HG03520 (cell line): ENCODE measurements around the gene VPREB3.

Experiments used
- ATAC-seq: cut with Tn5 transposase; IDR thresholded peaks from one replicate; pipeline ENCODE4 v1.9.1; 2021; ENCODE audit warnings: mild to moderate bottlenecking, moderate library complexity; ENCODE audit not compliant: unreplicated experiment

Gene VPREB3

DNA sequence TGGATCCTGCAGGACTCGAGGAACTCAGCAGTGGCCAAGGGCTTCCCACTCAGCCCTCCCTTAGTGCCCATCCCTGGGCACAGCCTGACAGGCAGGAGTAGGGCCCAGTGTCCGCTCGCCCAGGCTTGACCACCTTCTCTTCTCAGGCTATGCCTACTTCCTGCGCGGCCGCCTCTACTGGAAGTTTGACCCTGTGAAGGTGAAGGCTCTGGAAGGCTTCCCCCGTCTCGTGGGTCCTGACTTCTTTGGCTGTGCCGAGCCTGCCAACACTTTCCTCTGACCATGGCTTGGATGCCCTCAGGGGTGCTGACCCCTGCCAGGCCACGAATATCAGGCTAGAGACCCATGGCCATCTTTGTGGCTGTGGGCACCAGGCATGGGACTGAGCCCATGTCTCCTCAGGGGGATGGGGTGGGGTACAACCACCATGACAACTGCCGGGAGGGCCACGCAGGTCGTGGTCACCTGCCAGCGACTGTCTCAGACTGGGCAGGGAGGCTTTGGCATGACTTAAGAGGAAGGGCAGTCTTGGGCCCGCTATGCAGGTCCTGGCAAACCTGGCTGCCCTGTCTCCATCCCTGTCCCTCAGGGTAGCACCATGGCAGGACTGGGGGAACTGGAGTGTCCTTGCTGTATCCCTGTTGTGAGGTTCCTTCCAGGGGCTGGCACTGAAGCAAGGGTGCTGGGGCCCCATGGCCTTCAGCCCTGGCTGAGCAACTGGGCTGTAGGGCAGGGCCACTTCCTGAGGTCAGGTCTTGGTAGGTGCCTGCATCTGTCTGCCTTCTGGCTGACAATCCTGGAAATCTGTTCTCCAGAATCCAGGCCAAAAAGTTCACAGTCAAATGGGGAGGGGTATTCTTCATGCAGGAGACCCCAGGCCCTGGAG is 29.3 kb upstream of the VPREB3 start:
- ATAC-seq = no peak

DNA sequence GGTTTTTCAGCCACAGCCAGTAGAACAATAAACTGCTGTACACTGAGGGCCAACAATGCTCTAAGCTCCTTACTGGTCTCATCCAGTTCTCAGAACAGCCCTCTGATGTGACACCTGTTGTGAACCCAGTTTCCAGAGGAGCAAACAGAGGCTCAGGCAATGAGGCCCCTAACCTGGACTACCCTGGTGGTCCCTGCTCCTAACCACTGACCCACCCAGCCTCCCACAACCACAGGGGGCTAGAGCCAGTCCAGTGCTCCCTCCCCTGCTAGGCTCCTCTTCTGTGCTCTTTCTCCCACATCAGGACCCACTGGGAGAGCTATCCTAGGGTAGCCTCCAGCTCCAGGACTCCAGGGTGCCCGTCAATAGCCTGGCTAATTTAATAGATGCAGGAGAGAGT is 28.5 kb upstream of the VPREB3 start:
- no peak for ATAC-seq

DNA sequence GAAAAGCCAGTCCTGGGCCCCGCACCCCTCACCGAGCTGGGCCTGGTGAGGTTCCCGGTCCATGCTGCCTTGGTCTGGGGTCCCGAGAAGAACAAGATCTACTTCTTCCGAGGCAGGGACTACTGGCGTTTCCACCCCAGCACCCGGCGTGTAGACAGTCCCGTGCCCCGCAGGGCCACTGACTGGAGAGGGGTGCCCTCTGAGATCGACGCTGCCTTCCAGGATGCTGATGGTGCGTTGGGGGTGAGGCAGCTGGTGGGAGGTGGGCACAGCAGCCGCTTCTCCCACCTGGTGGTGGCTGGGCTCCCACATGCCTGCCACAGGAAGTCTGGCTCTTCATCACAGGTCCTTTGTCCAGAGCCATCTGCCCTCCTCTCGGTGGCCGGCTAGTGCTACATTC is 28.0 kb upstream of the VPREB3 start:
- no peak for ATAC-seq

DNA sequence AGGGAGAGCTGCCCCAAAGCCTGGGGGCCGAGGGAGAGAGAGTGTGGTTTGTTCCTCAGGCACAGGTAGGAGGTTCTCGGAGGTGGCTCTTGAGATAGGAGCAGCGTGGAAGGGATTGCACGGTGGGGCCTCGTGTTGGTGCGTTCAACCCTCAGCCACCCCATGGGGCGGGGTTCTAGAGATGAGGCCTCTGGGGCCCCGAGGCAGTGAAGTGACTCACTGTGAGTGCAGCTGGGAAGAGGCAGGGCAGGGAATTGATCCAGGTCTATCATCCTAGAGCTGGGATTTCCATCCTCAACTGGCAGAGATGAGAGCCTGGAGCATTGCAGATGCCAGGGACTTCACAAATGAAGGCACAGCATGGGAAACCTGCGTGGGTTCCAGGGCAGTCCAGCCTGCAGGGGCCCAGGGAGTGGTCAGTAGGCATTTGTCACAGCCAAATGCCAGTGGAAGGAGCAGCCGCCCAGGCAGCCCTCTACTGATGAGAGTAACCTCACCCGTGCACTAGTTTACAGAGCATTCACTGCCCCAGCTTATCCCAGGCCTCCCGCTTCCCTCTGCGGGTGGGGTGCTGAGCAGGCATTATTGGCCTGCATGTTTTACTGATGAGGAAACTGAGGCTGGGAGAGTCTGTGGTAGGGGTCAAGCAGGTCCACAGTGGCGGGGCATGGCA is 27.4 kb upstream of the VPREB3 start:
- ATAC-seq = no peak

DNA sequence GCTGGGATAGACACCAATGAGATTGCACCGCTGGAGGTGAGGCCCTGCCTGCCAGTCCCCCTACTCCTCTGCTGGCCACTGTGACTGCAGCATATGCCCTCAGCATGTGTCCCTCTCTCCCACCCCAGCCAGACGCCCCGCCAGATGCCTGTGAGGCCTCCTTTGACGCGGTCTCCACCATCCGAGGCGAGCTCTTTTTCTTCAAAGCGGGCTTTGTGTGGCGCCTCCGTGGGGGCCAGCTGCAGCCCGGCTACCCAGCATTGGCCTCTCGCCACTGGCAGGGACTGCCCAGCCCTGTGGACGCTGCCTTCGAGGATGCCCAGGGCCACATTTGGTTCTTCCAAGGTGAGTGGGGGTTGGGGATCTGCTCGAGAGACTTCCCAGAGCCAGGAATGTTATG is 26.8 kb upstream of the VPREB3 start:
- no peak for ATAC-seq

DNA sequence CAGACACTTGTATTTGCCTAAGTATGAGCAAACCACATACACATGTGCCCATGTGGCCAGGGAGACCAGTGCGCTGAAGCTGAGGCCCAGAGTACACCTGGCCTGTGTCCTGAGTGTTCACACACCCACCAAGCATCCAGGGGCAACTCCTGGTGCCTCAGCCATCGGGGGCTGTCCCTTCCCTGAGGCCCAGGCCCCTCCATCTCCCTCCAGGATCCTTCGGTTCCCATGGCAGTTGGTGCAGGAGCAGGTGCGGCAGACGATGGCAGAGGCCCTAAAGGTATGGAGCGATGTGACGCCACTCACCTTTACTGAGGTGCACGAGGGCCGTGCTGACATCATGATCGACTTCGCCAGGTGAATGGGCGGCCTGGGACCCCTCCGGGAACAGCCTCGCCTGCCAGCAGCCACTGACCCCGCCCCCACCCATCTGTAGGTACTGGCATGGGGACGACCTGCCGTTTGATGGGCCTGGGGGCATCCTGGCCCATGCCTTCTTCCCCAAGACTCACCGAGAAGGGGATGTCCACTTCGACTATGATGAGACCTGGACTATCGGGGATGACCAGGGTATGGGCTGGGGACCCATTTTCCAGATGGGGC is 26.0 kb upstream of the VPREB3 start:
- no peak for ATAC-seq

DNA sequence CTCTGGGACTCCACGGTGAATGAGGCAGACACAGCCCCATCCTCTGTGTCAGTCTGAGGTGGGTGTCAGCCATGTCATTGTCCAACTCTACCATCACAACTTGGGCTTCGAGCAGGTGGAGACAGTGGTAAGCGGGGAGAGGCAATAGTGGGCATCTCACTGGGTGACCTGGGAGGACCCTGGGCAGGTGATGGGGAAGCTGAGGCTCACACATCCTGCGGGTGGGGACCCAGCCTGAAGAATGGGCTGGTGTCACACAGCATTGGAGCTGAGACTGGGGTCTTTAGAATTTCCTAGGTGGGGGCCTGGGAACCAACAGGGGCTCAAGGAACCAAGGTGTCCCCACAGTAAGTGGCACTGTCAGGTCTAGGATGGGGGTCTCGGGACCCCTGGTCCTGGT is 25.5 kb upstream of the VPREB3 start:
- ATAC-seq = no peak

DNA sequence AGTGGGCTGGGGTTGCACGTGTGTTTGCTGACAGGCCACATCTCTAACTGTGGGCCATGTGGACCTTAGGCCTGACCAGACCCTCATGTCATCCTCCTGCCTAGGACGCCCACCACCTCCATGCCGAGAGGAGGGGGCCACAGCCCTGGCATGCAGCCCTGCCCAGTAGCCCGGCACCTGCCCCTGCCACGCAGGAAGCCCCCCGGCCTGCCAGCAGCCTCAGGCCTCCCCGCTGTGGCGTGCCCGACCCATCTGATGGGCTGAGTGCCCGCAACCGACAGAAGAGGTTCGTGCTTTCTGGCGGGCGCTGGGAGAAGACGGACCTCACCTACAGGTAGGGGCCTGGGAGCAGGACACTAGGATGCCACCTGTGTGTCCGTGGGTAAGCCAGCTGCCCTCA is 24.9 kb upstream of the VPREB3 start:
- ATAC-seq = no peak

DNA sequence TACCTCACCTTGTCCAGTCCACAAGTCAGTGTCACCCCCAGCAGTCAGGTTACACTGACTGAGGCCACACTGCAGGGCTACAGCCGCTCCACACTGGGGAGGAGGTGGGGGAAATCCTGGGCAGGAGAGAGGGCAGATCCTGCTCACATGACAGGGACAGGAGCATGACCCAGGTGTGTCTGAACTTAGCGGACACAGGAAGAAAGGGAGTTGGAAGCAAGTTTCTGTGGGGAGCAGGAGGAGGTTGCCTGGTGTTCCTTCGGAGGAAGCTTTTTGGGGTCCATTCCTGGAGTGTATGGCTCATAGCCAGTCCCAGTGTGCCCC is 24.3 kb upstream of the VPREB3 start:
- ATAC-seq = no peak

DNA sequence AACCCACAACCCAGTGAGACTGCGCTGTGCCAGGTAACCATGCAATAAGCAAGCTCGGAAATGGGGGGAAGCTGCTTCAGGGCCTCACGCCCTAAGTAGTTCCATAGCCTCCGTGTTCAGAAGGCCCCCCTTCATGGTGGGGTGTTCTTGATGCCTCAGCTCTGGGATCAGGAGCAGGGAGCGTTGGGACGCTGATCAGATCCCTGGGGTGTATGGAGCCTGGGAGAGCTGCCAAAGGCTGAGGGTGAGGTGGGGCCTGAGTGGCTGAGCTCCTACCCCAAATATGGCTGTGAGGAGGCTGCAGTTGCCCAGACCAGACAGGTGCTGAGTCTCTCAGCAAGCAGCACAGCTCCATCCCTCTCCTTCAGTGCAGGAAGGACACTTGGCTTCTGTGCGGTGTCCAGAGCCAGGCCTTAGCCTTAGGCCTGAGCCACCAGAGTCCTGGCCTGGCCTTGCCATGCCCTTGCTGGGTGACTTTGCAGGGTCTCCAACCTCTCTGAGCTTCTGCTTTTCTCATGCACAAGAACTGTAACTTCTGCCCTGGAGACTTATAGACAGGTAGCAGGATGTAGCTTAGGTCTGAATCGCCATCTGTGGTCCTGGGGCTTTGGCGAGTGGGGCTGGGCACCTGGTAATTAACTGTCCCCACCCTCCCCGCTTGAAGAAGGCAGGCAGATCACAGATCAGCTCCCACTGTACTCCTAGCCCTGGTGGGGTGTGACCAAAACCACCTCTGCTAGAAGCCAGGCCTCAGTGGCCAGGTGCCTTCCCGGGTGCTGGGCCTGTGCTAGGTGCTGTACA is 23.8 kb upstream of the VPREB3 start:
- ATAC-seq = no peak

DNA sequence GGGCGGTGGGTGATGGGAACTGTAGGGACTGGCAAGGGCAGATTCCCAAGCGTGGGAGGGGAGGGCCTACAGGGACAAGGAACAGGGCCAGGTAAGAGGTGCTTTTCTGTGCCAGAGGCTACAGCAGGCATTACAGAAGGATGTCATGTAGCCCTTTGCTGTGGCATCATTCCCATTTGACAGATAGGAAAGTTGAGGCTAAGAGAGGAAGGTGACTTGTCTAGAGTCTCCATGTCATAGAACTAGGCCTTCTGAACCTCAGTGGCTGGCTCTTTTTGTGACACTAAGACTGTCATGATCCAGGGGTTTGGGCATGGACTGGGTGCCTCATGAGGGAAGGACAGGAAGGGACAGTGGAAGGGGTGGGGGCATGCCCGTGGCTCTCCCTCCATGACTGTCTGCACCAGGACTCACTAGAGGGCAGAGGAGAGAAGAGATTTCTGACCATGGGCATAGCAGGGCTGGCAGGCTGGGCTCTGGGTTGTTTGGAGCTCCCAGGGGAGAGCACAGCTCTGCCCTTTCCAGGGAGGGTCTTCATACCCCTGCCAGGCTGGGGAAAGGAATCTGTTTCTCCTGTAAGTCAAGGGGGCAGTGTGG is 21.7 kb upstream of the VPREB3 start:
- ATAC-seq = no peak

DNA sequence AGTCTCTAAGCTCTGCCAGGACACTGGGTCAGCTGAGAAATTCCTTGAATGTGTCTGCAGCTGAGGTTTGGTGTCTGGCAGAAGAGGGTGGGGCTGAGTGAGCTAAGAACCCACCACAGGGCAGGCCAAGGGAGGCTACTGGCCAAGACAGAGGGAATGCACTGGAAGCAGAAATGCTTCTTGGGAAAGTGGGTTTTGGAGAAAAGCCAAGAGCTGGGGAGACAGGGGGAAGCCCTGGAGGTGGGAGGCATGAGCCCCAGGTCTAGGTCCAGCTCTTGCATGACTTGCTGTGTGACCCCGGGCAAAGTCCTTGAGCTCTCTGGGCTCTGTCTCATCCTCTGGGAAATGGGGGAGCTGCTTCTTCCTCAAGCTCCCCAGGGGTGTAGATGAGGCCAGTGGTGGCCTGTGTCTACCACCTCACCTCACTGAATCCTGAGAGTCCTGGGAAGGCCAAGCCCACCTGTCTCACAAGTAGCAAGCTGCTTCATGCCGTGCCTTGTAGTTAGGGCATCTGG is 20.8 kb upstream of the VPREB3 start:
- ATAC-seq = no peak

DNA sequence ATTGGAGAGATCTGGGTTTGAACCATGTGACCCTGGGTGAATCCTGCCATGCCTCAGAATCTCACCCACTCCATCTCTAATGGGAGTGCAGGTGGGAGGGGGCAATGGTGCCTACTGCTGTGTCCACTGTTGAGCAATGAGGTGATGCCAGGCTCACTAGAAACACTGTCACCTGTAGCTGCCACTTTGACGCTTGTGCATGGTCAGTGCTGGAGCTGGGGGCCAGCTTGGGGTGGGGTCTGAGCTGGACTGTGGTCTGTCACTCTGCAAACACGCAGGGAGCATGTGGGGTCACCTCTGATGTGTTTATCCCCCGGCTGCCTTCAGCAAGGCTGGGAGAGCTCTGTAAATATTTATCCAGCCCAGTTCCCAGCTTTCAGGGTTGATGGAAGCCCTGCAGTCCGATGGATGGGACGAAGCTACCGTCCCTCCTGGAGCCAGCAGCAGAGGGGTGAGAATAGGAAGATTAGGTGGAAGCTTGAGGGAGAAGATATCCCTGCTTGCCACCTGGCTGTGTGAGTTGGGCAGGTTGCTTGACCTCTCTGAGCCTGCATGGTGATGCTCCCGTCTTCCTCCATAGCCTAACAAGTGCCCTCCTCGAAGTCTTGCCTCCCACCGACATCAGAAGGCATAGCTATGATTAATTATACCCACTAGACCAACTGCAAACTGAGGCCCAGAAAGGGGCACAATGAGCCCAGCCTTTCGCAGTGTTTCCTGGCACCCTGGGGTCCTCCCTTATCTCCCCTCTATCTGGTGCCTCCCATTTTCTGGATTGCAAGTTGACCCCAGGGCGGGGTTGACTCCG is 20.1 kb upstream of the VPREB3 start:
- ATAC-seq = no peak

DNA sequence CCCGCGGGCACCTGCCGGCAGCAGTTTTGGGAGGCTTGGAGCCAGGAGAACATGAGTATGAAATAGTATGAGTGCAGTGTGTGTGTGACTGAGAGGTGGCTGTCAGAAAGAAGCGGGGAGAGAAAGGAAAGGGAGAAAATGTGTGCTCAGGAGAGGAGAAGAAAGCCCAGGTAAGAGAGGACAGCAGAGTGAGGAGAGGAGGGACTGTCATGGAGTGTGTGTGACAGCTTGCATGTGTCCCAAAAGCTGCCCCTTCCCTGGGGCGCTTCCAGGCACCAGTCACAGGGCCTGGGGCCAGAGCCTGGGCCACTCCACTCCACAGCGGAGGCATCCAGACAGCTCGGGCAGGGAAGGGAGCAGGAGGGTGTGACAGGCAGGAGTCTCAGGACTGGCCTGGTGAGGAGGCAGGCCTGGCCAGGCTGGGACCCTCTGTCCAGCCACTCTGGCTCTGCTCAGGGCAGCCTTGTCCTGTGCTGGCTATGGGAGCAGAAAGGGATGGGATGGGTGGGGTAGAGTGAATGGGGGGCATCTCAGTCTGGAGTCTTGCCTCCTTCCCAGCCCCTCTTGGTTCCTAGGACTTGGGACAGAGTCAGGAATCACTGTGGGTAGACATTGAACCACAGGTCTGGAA is 19.4 kb upstream of the VPREB3 start:
- ATAC-seq = no peak

DNA sequence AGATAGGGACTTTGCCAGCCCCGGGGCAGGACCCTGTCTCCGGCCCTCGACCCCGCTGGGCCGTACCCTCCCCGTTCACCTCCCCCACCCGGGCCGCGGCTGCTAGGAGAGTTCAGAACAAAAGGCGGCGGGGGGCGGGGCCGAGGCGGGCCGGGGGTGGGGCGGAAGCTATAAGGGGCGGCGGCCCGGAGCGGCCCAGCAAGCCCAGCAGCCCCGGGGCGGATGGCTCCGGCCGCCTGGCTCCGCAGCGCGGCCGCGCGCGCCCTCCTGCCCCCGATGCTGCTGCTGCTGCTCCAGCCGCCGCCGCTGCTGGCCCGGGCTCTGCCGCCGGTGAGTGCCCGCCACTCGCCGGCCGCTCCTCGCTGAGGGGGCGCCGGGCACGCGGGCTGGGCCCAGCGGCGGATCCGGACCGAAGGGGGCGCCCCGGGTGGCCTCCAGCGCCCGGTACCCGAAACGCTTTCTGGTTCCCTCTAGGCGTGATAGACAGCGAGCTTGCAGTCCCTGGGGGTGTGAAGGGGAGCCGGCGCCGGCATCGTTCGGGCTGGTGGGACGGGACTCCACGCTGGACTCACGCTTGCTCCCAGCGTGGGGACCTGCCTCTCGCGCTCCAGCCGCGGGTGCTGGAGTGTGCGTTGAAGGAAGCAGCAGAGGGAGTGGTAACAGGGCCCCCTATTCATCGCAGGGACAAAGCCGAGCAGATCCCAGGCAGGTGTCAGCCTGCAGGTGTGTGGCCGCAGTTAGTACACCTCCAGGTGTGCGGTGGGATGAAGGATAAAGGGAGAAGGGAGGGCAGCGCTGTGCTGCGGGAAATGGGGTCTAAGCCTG is 18.6 kb upstream of the VPREB3 start, which contains the start of gene MMP11:
Gene MMP11 (plus strand): TSS at position 201 of the 825 bp plus-strand sequence. CDS start 22 bp downstream, at position 223.
- ATAC-seq = no peak

DNA sequence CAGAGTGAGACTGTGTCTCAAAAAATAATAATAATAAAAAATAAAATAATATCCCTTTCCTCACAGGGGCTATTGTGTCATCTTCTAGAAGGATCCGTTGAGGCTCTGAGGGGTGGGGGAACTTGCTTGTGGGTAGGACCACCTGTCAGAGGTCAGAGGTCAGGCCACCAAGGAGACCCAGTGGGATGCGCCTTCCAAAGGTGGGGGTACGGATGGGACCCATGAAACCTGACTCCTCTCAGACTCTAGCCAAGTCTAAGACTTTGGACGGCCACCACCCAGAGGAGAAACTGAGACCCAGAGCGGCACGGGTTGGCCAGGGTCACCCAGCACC is 18.1 kb upstream of the VPREB3 start:
- ATAC-seq = no peak

DNA sequence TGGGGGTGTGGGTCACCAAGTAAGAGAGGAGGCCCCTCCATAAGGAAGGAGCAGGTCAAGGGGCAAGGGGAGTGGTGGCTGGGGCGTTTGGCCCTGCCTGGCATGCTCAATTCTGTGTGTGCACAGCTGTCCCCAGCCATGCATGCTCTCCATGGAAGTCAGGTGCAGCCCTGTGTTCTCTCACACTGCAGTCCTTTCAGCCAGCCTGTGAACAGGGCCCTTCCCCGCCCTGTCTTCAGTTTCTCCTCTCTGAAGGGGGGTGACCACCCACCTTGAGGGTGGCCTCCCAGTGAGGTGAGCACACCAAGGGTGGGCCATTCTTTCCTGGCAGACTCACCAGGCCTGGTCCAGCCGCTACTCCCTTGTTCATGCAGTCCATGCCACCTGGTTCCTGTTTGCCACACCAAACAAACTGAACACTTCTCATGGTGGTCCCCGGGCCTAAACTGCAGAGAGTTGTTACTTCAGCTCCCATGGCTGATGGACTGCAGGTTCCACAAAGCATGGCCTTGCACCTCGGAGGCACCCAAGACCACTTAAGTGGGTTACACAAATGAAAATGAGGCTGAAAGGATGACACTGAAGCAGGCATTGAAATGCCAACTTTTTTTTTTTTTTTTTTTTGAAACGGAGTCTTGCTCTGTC is 15.2 kb upstream of the VPREB3 start:
- no peak for ATAC-seq
